ENCODE measurements around the gene RBM18. TPM values are rescaled to one million over a fixed set of nuclear protein-coding genes. Genes with fewer than 3 reads are reported as not detected.

Gene RBM18
- total RNA-seq, 4 donors from 2014 or later, result 4.6 to 31.8 (median 18.7) TPM

DNA sequence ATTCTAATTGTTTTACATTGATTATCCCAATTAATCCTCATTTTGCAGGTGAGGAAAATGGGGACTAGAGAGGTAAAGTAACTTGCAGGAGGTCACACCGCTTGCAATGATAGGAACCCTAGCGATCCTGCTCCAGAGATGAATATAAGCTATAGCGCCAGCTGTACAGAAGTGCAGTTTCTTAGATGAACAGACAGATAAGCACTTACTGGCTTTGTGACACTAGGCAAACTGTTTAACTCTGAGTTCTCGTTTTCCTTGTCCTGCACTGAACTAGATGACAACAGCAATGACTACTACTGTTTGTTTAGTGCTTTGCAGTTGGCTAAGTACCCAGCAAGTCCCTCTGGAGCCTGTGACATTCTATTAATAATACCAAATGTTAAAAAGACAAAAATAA lies 47.0 kb downstream of the RBM18 start:
- Histone ChIP-seq H3K4me1 (peaks cover 0 to 12% of the 10 kb centered on the region in 2 donors), H3K36me3 (no peaks in the 10 kb centered on the region), H3K27me3 (peaks cover 15 to 49% of the 10 kb centered on the region in 2 donors)

DNA sequence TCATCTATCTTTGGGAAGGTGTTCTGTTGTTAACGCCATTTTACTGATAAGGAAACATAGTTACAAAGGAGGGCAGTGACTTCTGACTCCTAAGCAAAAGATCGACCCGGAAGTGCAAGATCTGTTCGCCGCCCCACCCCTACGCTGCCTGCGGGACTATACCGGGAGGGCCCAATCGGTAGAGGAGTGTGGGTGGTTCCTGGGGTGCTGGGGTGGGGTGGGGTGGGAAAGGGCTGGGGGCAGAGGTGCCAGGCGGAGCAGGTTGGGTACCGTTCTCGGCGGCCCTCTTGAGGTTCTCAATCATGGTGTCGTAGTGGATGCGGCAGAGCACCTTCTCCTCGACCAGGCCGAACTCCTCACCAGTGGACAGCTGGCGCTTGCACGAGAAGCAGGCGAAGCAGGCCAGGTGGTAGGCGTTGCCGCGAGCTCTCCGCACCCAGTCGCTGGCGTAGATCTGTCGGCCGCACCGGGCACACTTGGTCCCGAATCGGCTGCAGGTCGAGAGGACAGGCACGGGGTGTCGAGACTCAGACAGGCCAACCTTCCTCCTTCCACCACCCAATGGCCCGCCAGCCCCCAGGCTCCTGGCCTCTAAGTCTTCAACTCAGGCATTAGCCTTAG lies 47.7 kb downstream of the RBM18 start:
- TF ChIP-seq, protein P1, sequence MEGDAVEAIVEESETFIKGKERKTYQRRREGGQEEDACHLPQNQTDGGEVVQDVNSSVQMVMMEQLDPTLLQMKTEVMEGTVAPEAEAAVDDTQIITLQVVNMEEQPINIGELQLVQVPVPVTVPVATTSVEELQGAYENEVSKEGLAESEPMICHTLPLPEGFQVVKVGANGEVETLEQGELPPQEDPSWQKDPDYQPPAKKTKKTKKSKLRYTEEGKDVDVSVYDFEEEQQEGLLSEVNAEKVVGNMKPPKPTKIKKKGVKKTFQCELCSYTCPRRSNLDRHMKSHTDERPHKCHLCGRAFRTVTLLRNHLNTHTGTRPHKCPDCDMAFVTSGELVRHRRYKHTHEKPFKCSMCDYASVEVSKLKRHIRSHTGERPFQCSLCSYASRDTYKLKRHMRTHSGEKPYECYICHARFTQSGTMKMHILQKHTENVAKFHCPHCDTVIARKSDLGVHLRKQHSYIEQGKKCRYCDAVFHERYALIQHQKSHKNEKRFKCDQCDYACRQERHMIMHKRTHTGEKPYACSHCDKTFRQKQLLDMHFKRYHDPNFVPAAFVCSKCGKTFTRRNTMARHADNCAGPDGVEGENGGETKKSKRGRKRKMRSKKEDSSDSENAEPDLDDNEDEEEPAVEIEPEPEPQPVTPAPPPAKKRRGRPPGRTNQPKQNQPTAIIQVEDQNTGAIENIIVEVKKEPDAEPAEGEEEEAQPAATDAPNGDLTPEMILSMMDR (IDR thresholded peaks at IDR 0.05), result no peak
- TF ChIP-seq POLR2A (IDR thresholded peaks at IDR 0.05), result no peak
- Histone ChIP-seq H3K27ac (no peak overlapping the region), H3K27me3 (peaks cover 15 to 42% of the 10 kb centered on the region in 2 donors), H3K9me3 (no peaks in the 10 kb centered on the region), H3K4me1 (peaks cover 0 to 12% of the 10 kb centered on the region in 2 donors), H3K4me3 (no peak overlapping the region), H3K36me3 (no peaks in the 10 kb centered on the region)
- intact Hi-C loops (cut with DNase I; ENCODE audit: low total_unique reads), result no loop called here
- no peak for DNase-seq

More for the DNA sequence above, 47.0 kb downstream of the RBM18 start:
- H3K4me3 ChIP-seq, result no peak overlapping the region
- no peak overlapping the region for H3K27ac ChIP-seq
- no peak for DNase-seq
- TF ChIP-seq, protein P1 (IDR thresholded peaks at IDR 0.05), result no peak
- no peak for TF ChIP-seq POLR2A (IDR thresholded peaks at IDR 0.05)
- H3K9me3 ChIP-seq, result no peaks in the 10 kb centered on the region
- intact Hi-C loops (cut with DNase I; ENCODE audit: low total_unique reads), result no loop called here

DNA sequence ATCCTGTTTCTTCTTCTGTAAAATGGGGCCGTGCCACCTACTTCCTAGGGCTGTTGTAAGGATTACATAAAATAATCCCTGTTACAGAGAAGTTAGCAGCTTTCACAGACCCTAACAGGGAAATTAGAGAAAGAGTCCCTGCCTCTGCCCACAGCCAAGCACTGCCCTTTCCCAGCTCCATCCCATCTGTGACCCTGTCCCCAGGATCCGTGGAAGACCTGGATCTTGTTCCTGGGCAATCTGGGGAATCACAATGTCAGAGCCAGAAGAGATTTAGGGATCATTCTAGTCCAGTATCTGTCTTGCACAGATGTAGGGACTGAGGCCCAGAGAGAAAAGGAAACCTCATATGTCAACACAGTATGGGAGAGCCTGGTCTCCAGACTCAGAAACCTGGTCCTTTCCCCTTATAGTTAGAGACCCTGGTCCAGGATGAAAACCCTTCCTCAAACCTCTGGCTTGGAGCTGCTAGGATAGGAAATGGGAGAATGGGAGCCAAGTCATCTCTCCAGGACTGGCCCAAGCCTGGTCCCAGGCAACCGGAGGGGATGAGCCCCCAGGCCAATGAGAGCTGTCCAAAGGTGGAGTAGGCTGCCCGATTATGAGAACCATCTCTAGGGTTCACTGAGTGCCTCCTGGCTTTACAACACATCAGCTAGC lies 48.4 kb downstream of the RBM18 start:
- peaks cover 15 to 36% of the 10 kb centered on the region in 2 donors for H3K27me3 ChIP-seq
- H3K36me3 ChIP-seq, result no peaks in the 10 kb centered on the region
- intact Hi-C loops (cut with DNase I; ENCODE audit: low total_unique reads), result no loop called here
- DNase-seq, result no peak
- no peak overlapping the region for H3K4me3 ChIP-seq
- no peaks in the 10 kb centered on the region for H3K9me3 ChIP-seq
- H3K4me1 ChIP-seq, result peaks cover 0 to 12% of the 10 kb centered on the region in 2 donors
- no peak for TF ChIP-seq POLR2A (IDR thresholded peaks at IDR 0.05)
- TF ChIP-seq, protein P1 (IDR thresholded peaks at IDR 0.05), result no peak
- H3K27ac ChIP-seq, result no peak overlapping the region

DNA sequence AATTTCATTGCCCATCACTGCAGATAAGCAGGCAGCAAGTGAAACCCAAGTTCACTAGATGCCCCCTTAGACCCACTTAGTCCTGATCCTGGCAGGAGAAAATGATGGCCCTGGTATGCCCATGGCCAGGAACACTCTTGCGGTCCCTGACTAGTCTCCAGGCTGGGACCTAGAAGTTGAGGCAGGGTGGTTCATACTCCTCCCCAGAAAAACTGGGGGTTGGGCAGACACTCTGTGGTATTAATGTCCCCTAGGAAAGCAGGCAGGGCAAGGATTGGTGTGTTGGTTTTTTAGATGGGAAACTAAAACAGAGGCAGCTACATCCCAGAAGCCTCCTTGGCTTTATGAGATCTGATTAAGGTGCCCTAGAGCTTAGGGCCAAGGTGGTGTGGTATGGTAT lies 49.0 kb downstream of the RBM18 start:
- no peaks in the 10 kb centered on the region for H3K36me3 ChIP-seq
- TF ChIP-seq, protein P1 (IDR thresholded peaks at IDR 0.05), result no peak
- no peak for TF ChIP-seq POLR2A (IDR thresholded peaks at IDR 0.05)
- no peaks in the 10 kb centered on the region for H3K9me3 ChIP-seq
- intact Hi-C loops (cut with DNase I; ENCODE audit: low total_unique reads), result no loop called here
- DNase-seq, result no peak
- no peak overlapping the region for H3K4me3 ChIP-seq
- H3K27ac ChIP-seq, result no peak overlapping the region
- H3K27me3 ChIP-seq, result peaks cover 15 to 30% of the 10 kb centered on the region in 2 donors
- H3K4me1 ChIP-seq, result peaks cover 0 to 12% of the 10 kb centered on the region in 2 donors

DNA sequence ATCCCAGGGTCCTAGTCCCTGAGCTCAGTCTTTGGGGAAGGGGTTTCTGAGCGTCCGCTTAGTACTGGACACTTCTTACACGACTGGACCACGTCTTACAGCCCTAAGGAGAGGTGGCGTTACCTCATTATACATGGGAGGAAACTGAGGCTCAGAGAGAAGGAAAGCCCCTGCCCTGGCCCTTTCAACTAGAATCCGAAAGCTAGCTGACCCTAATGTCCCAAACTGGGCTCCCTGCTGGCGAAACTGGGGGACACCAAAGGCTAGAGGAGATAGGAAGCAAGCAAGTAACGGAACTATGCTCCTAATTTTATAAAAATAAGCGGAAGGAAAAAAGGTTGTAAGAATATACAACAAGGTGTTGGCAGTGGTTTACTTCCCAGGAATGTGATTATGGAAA lies 50.1 kb downstream of the RBM18 start:
- Histone ChIP-seq H3K27ac (no peak overlapping the region), H3K27me3 (peaks cover 15 to 18% of the 10 kb centered on the region in 2 donors), H3K4me1 (peaks cover 0 to 12% of the 10 kb centered on the region in 2 donors), H3K4me3 (no peak overlapping the region), H3K36me3 (no peaks in the 10 kb centered on the region), H3K9me3 (no peaks in the 10 kb centered on the region)
- DNase-seq, result no peak
- TF ChIP-seq, protein P1 (IDR thresholded peaks at IDR 0.05), result no peak
- TF ChIP-seq POLR2A (IDR thresholded peaks at IDR 0.05), result no peak
- intact Hi-C loops (cut with DNase I; ENCODE audit: low total_unique reads), result no loop called here

Measured in uterus (tissue), 4 donors.